Choroid plexus epithelial cell (primary cell): ENCODE data around the gene GDPD5.

Source experiments
- DNase-seq: peaks from one replicate; pipeline ENCODE4 v3.0.0-alpha.2; 2010; ENCODE audit warnings: low read depth
- H3K4me3 ChIP-seq: 2 replicates; pipeline ENCODE4 v1.5.1; 2011; ENCODE audit warnings: low read depth, mild to moderate bottlenecking, control low read depth, low read length, moderate library complexity
- TF ChIP-seq, protein P1 (sequence below): conservative IDR thresholded peaks from 2 replicates; pipeline ENCODE4 v1.5.1; 2011; ENCODE audit warnings: low read depth, mild to moderate bottlenecking, control low read depth, inconsistent platforms, low read length, moderate library complexity

The GDPD5 gene

DNA sequence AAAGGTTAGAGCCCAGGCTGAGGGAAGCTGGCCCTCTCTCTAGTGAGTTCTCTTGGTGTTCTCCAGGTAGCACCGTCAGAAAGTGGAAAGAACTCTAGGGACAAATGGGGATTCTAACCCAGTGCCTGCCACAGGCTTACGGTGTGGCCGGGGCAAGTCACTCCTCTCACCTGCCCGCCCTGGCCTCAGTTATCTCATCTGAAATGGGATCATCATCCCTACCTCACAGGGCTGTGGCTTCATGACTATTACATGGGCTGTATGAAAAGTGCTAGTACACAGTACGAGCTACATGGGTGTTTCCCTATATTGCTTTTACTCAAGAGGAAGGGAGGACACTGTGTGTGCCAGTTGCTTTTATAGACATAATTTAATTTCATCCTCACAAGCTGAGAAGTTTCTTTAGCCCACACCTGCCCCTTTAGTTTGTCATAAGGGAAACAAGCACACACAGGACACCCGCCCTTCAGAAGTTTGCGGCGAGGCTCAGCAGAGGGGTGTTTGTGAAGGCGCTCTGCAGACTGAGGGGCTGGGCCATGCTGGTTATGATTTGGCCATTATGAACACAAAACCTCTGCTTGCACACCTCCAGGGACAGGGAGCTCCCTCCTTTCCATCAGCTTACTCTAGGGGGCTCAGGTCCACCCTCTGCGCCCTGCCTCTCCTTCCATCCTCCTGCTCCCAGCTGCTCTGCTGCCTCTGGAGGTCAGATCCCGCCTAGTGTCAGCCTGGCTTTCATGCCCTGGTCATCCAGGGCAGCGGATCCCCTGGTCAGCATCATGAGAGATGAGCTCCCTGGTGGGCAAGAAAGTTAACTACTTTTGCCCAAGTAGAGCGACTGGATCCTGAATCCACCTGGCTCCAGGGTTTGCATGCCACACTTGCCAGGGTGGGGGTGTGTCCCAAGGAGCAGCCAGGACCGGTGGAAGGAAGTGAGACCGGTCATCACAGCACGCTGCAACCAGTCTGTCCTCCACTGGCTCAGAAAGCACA, 93.9 kb downstream of the GDPD5 start:
- no peak overlapping the region for H3K4me3 ChIP-seq
- TF ChIP-seq, protein P1, sequence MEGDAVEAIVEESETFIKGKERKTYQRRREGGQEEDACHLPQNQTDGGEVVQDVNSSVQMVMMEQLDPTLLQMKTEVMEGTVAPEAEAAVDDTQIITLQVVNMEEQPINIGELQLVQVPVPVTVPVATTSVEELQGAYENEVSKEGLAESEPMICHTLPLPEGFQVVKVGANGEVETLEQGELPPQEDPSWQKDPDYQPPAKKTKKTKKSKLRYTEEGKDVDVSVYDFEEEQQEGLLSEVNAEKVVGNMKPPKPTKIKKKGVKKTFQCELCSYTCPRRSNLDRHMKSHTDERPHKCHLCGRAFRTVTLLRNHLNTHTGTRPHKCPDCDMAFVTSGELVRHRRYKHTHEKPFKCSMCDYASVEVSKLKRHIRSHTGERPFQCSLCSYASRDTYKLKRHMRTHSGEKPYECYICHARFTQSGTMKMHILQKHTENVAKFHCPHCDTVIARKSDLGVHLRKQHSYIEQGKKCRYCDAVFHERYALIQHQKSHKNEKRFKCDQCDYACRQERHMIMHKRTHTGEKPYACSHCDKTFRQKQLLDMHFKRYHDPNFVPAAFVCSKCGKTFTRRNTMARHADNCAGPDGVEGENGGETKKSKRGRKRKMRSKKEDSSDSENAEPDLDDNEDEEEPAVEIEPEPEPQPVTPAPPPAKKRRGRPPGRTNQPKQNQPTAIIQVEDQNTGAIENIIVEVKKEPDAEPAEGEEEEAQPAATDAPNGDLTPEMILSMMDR: peak; percentile 8
- no peak for DNase-seq

DNA sequence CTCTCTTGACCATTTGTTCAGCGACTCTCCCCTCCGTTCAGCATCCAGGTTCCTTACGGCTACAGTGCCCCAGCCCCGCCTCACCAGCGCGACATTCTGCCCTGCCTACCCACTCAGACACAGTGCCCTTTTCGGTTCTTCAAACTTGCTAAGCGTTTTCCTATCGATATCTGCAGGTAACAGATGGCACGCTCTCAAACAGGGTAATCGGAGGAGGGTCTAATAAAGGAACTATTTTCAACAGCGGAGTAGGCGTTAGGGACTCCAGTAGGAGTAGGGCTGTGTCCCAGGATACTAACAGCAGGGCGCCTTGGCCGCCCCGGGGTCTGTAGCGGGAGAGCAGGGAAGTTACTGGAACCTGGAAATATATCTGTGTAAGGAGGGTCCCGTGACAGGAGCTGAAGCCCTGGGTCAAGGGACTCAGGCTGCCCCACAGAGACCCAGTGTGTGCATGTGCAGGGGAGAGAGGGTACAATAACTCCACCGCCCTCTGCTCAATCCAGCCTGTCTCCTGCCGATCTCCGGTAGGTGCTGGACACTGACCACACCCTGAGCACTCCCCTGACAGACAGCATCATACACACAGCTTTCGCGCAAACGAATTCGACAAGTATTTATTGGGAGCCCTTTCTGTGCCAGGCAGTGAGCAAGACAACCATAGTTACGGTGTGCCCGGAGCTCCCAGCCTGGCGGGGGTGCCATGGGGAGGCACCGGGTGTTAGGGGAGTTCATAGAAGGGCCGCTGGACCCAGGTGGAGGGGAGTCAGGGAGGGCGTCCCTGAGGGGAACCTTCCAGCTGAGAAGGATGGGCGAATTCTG, 94.8 kb downstream of the GDPD5 start:
- peak overlapping the region; percentile 41 for H3K4me3 ChIP-seq
- DNase-seq: no peak
- TF ChIP-seq, protein P1: no peak

DNA sequence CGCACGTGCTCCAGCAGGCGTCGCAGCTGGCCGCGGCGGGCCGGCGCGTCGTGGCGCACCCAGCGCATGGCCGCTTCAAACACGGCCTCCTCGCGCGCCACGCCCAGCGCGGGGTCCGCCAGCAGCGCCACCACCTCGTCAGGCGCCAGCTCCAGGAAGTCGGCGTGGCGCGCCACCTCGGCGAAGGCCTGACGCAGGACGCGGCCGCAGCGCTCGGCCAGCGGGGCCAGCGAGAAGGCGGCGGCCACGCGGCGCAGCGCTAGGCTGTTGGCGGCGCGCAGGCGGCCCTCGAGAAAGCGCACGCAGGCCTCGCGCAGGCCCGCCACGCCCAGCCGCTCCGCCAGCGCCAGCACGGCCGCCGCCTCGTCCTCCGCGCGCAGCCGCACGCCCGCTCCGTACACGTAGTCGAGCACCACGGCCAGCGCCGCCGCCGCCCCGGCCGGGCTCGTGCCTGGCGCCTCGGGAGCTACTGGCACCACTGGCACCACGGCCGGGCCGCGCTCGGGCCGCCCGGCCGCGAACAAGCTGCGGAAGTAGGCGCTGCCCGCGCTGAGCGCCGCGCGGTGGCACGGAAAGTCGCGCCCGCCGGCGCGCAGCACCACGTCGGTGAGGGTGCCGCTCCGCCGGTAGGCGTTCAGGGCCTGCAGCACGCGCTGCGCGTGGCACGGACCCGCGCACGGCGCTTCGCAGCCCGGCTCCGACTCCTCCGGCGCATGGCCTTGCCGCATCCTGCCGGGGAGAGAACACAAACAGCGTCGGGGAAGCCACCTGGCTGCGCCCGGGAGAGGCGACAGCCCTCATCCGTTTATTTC, 95.6 kb downstream of the GDPD5 start:
- TF ChIP-seq, protein P1: no peak
- DNase-seq: peak; percentile 70
- H3K4me3 ChIP-seq: peak overlapping the region; percentile 41

DNA sequence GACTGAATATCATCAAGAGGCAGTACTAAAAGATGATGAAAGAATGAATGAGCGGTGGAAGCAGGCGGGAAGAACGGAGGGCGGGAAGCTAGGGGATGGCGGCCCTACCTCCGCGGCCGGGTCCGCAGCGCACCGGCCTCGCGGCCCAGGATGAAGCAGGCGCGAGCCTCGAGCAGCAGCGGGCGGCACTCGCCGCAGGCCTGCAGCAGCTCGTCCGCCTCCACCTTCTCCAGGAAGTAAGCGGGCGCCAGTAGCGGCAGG, 96.2 kb downstream of the GDPD5 start:
- DNase-seq: no peak
- TF ChIP-seq, protein P1: no peak
- no peak overlapping the region for H3K4me3 ChIP-seq

DNA sequence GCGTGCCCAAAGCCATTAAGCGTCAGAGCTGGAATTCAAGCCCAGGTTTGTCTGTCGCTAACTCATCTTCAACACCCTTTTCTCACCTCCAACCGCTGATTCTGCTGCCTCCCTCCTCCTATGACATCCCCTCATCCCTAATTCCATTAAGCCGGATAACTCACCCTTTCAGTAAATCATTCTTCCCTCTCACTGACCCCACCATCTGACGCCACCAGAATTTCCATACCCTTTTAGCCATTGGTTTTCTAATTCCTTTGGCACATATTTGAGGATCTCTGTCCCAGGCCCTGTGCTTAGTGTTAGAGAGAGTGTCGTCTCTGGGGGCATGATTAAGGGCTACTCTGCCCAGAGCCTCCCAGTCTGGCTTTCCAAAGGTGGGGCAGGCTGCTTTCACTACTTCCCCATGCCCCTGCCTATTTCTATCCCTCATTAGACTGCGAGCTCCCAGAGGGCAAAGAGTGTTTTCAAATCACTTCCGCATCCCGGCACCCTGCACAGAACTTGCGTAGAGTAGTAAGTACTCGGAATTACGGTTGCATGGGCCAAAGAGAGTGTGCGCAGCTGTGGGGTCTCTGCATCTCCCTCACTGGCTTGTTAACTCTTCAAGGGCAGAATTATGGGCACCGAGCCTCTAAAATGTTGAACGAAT, 96.6 kb downstream of the GDPD5 start:
- TF ChIP-seq, protein P1: no peak
- no peak overlapping the region for H3K4me3 ChIP-seq
- no peak for DNase-seq

DNA sequence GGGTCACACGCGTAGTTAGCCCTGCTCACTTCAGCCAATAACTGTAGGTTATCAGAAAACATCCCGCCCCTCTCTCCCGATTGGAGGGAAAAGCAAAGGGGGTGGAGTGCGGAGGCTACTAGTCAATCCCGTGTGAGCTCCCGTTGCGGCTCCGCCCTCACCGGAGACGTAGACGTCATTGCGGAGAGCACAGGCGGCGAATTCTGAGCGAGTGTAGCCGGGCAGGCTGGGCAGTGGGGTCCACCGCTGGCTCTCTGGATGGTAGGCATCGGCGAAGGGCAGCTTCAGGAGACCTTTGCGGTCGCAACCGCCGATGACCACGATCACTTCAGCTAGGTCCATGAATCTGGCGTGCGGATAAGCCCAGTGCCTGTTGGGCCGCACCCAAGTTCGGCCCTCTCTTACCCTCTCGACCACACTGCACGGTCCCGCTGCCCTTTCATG, 97.4 kb downstream of the GDPD5 start:
- TF ChIP-seq, protein P1: no peak
- H3K4me3 ChIP-seq: peak overlapping the region; percentile 63
- peak; percentile 96 for DNase-seq
